SU-DHL-6 (cell line): ENCODE results near the gene ABHD1.

ENCODE experiments used
- CTCF ChIP-seq: fragments of 200-600 bp; sonication (generic); IDR thresholded peaks from one replicate; pipeline ENCODE4 v1.5.1; 2017; ENCODE audit warnings: antibody characterized with exemption, mild to moderate bottlenecking, low read length, moderate library complexity; ENCODE audit not compliant: insufficient read depth, poor library complexity, severe bottlenecking
- EZH2phosphoT487 ChIP-seq: fragments of 200-600 bp; sonication (generic), shearing (Covaris generic); conservative IDR thresholded peaks from 2 replicates; pipeline ENCODE4 v1.6.1; 2018; ENCODE audit warnings: mild to moderate bottlenecking, antibody characterized with exemption, low read length, moderate library complexity, mixed read lengths

GRCh38 chr2:27077231-27077630, 46.4 kb upstream of the ABHD1 start:
- TF ChIP-seq CTCF, result no peak
- TF ChIP-seq EZH2phosphoT487, result no peak
